ENCODE measurements around the gene ITCH.

DNA sequence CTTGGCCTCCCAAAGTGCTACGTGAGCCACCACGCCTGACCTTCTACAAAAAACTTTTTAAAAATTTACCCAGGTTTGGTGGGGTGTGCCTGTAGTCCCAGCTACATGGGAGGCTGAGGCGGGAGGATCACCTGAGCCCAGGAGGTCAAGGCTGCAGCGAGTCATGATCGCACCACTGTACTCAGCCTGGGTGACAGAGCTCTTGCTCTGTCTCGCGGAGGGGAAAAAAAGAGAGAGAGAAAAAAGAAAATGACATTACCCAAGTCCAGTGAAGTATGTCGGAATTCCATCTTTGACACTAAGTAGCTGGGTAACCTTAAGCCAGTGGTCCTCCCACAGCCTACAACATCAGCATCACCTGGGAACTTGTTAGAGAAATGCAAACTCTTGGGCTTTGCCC lies 176.7 kb downstream of the ITCH start:
- TF ChIP-seq POLR2AphosphoS5 (IDR thresholded peaks at IDR 0.05): no peak
- TF ChIP-seq, protein P1, sequence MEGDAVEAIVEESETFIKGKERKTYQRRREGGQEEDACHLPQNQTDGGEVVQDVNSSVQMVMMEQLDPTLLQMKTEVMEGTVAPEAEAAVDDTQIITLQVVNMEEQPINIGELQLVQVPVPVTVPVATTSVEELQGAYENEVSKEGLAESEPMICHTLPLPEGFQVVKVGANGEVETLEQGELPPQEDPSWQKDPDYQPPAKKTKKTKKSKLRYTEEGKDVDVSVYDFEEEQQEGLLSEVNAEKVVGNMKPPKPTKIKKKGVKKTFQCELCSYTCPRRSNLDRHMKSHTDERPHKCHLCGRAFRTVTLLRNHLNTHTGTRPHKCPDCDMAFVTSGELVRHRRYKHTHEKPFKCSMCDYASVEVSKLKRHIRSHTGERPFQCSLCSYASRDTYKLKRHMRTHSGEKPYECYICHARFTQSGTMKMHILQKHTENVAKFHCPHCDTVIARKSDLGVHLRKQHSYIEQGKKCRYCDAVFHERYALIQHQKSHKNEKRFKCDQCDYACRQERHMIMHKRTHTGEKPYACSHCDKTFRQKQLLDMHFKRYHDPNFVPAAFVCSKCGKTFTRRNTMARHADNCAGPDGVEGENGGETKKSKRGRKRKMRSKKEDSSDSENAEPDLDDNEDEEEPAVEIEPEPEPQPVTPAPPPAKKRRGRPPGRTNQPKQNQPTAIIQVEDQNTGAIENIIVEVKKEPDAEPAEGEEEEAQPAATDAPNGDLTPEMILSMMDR (IDR thresholded peaks at IDR 0.05; ENCODE audit: poor library complexity, severe bottlenecking): no peak
- TF ChIP-seq EZH2 (IDR thresholded peaks at IDR 0.05; ENCODE audit: borderline replicate concordance, insufficient read depth, low read length, poor library complexity, severe bottlenecking): no peak
- TF ChIP-seq, protein P2, sequence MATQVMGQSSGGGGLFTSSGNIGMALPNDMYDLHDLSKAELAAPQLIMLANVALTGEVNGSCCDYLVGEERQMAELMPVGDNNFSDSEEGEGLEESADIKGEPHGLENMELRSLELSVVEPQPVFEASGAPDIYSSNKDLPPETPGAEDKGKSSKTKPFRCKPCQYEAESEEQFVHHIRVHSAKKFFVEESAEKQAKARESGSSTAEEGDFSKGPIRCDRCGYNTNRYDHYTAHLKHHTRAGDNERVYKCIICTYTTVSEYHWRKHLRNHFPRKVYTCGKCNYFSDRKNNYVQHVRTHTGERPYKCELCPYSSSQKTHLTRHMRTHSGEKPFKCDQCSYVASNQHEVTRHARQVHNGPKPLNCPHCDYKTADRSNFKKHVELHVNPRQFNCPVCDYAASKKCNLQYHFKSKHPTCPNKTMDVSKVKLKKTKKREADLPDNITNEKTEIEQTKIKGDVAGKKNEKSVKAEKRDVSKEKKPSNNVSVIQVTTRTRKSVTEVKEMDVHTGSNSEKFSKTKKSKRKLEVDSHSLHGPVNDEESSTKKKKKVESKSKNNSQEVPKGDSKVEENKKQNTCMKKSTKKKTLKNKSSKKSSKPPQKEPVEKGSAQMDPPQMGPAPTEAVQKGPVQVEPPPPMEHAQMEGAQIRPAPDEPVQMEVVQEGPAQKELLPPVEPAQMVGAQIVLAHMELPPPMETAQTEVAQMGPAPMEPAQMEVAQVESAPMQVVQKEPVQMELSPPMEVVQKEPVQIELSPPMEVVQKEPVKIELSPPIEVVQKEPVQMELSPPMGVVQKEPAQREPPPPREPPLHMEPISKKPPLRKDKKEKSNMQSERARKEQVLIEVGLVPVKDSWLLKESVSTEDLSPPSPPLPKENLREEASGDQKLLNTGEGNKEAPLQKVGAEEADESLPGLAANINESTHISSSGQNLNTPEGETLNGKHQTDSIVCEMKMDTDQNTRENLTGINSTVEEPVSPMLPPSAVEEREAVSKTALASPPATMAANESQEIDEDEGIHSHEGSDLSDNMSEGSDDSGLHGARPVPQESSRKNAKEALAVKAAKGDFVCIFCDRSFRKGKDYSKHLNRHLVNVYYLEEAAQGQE (IDR thresholded peaks at IDR 0.05; ENCODE audit: borderline replicate concordance): no peak

Data from neural cell (in vitro differentiated cells).